Natural killer cell (primary cell): ENCODE results near the gene EMP1. TPM values are rescaled to one million over a fixed set of nuclear protein-coding genes. Genes with fewer than 3 reads are reported as not detected.

Source experiments
- ATAC-seq, 3 donors: fragments of 150-1000 bp in 2 of 3; fragments of 200-7000 bp in 1 of 3; cut with Tn5 transposase; 1 replicate in 1 of 3; 2 replicates in 2 of 3; pipeline ENCODE4 v1.10.0; 2021; ENCODE audit warnings: mild to moderate bottlenecking in 2 of 3, moderate library complexity in 2 of 3
- DNase-seq, 2 donors: peaks; one replicate each; pipeline versions ENCODE4 v3.0.0 to v3.0.0-alpha.2; 2013 to 2021; ENCODE audit warnings: mixed read lengths in 1 of 2
- H3K27ac ChIP-seq: one replicate; pipeline ENCODE4 v1.5.1; 2013; ENCODE audit warnings: mild to moderate bottlenecking, low read length
- H3K27me3 ChIP-seq: one replicate; pipeline ENCODE4 v1.6.1; 2013; ENCODE audit warnings: low read length; ENCODE audit not compliant: control insufficient read depth, insufficient read depth
- H3K36me3 ChIP-seq: one replicate; pipeline ENCODE4 v1.6.1; 2013; ENCODE audit warnings: low read length; ENCODE audit not compliant: control insufficient read depth, insufficient read depth
- H3K4me1 ChIP-seq: one replicate; pipeline ENCODE4 v1.6.1; 2013; ENCODE audit warnings: low read length; ENCODE audit not compliant: control insufficient read depth, insufficient read depth
- H3K4me3 ChIP-seq: one replicate; pipeline ENCODE4 v1.5.1; 2013; ENCODE audit warnings: low read length
- H3K9me3 ChIP-seq: one replicate; pipeline ENCODE4 v1.6.1; 2013; ENCODE audit warnings: low read length; ENCODE audit not compliant: control insufficient read depth, insufficient read depth
- H3K27ac Mint-ChIP-seq, 2 donors: one replicate each; pipeline ENCODE4 v1.8.0; 2022; ENCODE audit warnings: mild to moderate bottlenecking in 2 of 2, mixed read lengths in 2 of 2, moderate library complexity in 1 of 2
- H3K27me3 Mint-ChIP-seq, 2 donors: one replicate each; pipeline ENCODE4 v1.8.0; 2022; ENCODE audit warnings: low read depth in 2 of 2, mixed read lengths in 2 of 2
- H3K36me3 Mint-ChIP-seq: one replicate; pipeline ENCODE4 v1.8.0; 2022; ENCODE audit warnings: mixed read lengths
- H3K4me1 Mint-ChIP-seq, 2 donors: one replicate each; pipeline ENCODE4 v1.8.0; 2022; ENCODE audit warnings: mixed read lengths in 2 of 2
- H3K4me3 Mint-ChIP-seq: one replicate; pipeline ENCODE4 v1.8.0; 2022; ENCODE audit warnings: mild to moderate bottlenecking, moderate library complexity, mixed read lengths
- H3K9me3 Mint-ChIP-seq, 2 donors: one replicate each; pipeline ENCODE4 v1.8.0; 2022; ENCODE audit warnings: mixed read lengths in 2 of 2
- CTCF ChIP-seq: fragments of 200-600 bp; IDR thresholded peaks from one replicate; pipeline ENCODE4 v1.8.0; 2022; ENCODE audit warnings: antibody characterized with exemption
- WGBS: methylation state at CpG from one replicate; pipeline ENCODE4 v1.1.7; 2013; ENCODE audit warnings: missing lambda C conversion rate; ENCODE audit not compliant: insufficient coverage; 5-methylcytosine and 5-hydroxymethylcytosine counted together
- intact Hi-C: fragments of 100-400 bp; cut with micrococcal nuclease; formaldehyde crosslinking; loops from one replicate; pipeline ENCODE4 v1.14.2; 2022
- total RNA-seq, 4 donors: library from RNA; stranded (reverse); fragments of 120-200 nt in 1 of 4; gene quantifications; one replicate each; pipeline versions ENCODE4 v1.2.3 to v1.2.4, GENCODE V29; 2013 to 2022

Gene EMP1
- total RNA-seq, 3 donors from 2014 or later (not counting 1 experiment from before 2014, with no cell fraction given), result 3.8 to 4.3 (median 4.2) TPM

DNA sequence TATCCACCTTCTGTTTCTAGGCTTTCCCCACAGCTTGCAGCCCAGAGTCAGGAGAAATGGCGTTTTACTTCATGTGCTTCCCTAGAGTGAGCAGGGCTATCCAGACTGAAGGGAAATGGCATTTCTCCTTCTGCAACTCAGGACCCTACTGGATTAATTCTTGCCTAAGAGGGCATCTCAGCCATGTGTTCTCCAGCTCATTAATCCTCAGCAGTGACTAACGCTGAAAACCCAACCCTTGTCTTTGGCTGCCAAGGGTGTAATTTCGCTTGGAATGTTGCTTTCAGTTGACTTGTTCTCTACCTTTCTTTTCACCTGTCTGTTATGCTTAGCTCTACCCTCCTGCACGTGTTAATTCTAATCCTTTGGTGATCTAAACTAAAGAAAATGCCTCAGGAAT, 21.0 kb upstream of the EMP1 start:
- no peak for ATAC-seq
- peaks cover 39 to 52% of the 10 kb centered on the region in 2 donors for H3K27me3 Mint-ChIP-seq

DNA sequence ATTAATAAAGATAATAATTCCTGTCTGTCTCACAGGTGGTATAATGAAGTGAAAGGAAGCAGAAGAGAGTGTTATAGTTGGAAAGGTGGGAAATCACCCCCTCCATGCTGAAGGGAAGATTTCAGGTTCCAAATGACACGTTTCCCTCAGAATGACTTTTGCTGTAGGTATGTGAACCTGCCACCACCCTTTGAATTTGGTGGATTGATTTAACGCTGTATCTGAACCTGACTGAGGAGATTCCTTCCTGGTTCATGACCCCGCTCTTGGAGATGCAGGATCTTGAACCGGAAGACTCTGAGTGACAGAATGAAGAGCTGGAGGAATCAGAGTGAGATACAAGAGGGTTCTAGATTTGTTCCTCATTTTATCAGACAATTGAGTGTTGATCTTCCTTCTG, 20.3 kb upstream of the EMP1 start:
- H3K27me3 Mint-ChIP-seq, result peaks cover 32 to 53% of the 10 kb centered on the region in 2 donors
- H3K4me3 Mint-ChIP-seq, result no peak overlapping the region
- ATAC-seq (no peak), DNase-seq (no peak)
- Histone ChIP-seq H3K27me3 (peaks cover 3% of the 10 kb centered on the region), H3K9me3 (no peaks in the 10 kb centered on the region), H3K27ac (no peak overlapping the region), H3K4me1 (peaks cover 8% of the 10 kb centered on the region), H3K4me3 (no peak overlapping the region), H3K36me3 (no peaks in the 10 kb centered on the region)
- intact Hi-C loops, result no loop called here
- WGBS, result 92% methylated on average over 4 of the region's 4 CpGs
- no peak overlapping the region for H3K27ac Mint-ChIP-seq
- TF ChIP-seq CTCF, result no peak
- H3K4me1 Mint-ChIP-seq, result peaks cover 12 to 13% of the 10 kb centered on the region in 2 donors
- no peaks in the 10 kb centered on the region for H3K36me3 Mint-ChIP-seq
- no peaks in the 10 kb centered on the region for H3K9me3 Mint-ChIP-seq

More for the DNA sequence above, 21.0 kb upstream of the EMP1 start:
- Histone ChIP-seq H3K9me3 (no peaks in the 10 kb centered on the region), H3K36me3 (no peaks in the 10 kb centered on the region), H3K4me1 (peaks cover 8% of the 10 kb centered on the region), H3K27me3 (peaks cover 3% of the 10 kb centered on the region), H3K27ac (no peak overlapping the region), H3K4me3 (no peak overlapping the region)
- no peak overlapping the region for H3K27ac Mint-ChIP-seq
- no peak for DNase-seq
- no peaks in the 10 kb centered on the region for H3K9me3 Mint-ChIP-seq
- intact Hi-C loops, result no loop called here
- TF ChIP-seq CTCF, result no peak
- H3K36me3 Mint-ChIP-seq, result no peaks in the 10 kb centered on the region
- WGBS, result 87% methylated on average over 3 of the region's 4 CpGs
- H3K4me3 Mint-ChIP-seq, result no peak overlapping the region
- H3K4me1 Mint-ChIP-seq, result peaks cover 12 to 13% of the 10 kb centered on the region in 2 donors

- H3K36me3 Mint-ChIP-seq, result no peaks in the 10 kb centered on the region
- no peak overlapping the region for H3K27ac ChIP-seq
- H3K4me1 ChIP-seq, result peaks cover 8% of the 10 kb centered on the region
- no peak overlapping the region for H3K27ac Mint-ChIP-seq
- no peak overlapping the region for H3K4me3 ChIP-seq
- intact Hi-C loops, result no loop called here
- peaks cover 3% of the 10 kb centered on the region for H3K27me3 ChIP-seq
- peaks cover 38 to 64% of the 10 kb centered on the region in 2 donors for H3K27me3 Mint-ChIP-seq
- TF ChIP-seq CTCF, result no peak
- peaks cover 12 to 13% of the 10 kb centered on the region in 2 donors for H3K4me1 Mint-ChIP-seq
- no peak for ATAC-seq
- WGBS, result 97% methylated on average over 2 of the region's 4 CpGs
- no peaks in the 10 kb centered on the region for H3K36me3 ChIP-seq
- no peak for DNase-seq
- no peaks in the 10 kb centered on the region for H3K9me3 Mint-ChIP-seq
- no peak overlapping the region for H3K4me3 Mint-ChIP-seq
- H3K9me3 ChIP-seq, result no peaks in the 10 kb centered on the region
Observed at GRCh38 chr12:13177373-13177772, 19.2 kb upstream of the EMP1 start.

- Mint-ChIP-seq H3K4me1 (peaks cover 12 to 13% of the 10 kb centered on the region in 2 donors), H3K36me3 (no peaks in the 10 kb centered on the region), H3K27me3 (peaks cover 34 to 64% of the 10 kb centered on the region in 2 donors), H3K27ac (no peak overlapping the region), H3K9me3 (no peaks in the 10 kb centered on the region), H3K4me3 (no peak overlapping the region)
- no peak overlapping the region for H3K4me3 ChIP-seq
- H3K9me3 ChIP-seq, result no peaks in the 10 kb centered on the region
- no peaks in the 10 kb centered on the region for H3K36me3 ChIP-seq
- ATAC-seq, result no peak
- peaks cover 8% of the 10 kb centered on the region for H3K4me1 ChIP-seq
- no peak overlapping the region for H3K27ac ChIP-seq
- intact Hi-C loops, result no loop called here
- TF ChIP-seq CTCF, result no peak
- WGBS, result 81% methylated on average over 4 of the region's 4 CpGs
- peaks cover 3% of the 10 kb centered on the region for H3K27me3 ChIP-seq
- DNase-seq, result no peak
Observed at GRCh38 chr12:13177906-13178305, 18.6 kb upstream of the EMP1 start.
